HG02840 (cell line): Measurements from ENCODE around the gene VAMP2.

Source experiments
- ATAC-seq: cut with Tn5 transposase; IDR thresholded peaks from one replicate; pipeline ENCODE4 v1.9.1; 2021; ENCODE audit warnings: mild to moderate bottlenecking, moderate library complexity, moderate number of reproducible peaks; ENCODE audit not compliant: unreplicated experiment, low FRiP score

Gene VAMP2

GRCh38 chr17:8125154-8125946 is 37.4 kb downstream of the VAMP2 start:
- no peak for ATAC-seq

DNA sequence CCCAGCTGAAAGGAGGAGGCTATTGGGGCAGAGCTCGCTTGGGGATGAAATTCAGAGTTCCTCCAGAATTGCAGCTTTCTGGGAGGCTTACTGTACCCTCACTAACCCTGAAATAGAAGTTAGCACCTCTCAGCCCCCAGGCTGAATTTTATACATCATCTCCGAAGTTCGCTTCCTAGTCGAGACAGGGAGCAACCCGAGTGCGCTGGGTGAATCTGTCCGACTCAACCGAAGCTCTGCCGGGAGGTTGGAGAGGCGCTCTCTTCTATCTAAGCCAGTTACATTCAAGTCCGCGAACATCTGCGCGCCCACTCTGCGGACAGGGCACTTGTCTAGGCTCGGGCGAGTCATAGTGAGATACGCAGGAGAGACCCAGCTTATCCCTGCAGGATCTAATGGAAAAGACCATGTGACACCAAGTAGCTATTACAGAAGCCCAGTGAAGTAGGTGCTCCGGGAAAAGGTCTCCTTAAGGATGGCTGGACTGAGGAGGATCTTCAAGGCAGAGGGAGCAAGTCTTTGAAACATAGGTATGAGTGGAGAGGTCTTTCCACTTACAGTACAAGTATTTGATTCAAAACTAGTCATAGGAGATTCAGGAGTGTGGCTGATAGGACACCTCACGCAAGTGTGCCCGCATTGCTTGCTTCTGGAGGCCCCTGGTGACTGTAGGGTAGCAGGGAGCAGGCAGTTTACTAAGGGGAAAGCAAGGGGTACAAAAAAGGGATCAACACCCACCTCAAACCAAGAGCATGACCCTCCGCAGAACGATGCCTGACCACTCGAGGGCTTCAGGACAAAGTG is 38.2 kb downstream of the VAMP2 start:
- ATAC-seq = no peak

DNA sequence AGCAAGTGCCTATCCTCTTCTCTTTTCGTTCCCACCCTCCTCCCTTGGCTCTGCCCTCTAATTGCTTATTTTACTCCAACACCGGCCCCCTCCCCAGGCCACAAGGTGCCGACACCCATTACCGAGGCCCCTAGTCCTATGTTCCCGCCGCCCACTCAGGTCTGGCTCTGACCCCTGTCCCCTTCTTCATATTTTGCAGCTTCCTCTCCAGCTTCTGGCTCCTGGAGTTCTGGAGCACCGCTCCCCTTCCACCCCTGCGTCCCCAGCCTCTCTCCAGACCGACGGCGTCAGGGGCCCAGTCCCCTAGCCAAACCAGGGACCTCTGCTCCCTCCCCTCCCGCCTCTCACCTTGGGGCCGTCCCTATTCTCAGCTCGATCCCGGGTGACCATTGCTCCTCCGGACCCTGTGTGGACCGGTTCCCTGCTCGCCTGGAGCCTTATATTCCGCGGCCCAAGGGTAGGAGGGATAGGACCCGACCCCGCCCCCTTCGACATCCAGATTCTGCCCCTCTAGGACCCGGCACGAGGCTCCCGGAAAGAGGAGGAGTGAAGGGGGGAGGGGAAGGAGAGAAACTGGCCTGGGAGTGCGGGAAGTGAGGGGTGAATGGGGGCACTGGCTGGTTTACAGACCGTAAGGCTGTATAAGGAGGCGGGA is 38.9 kb downstream of the VAMP2 start, which contains the start of gene HES7:
Gene HES7, minus strand, starts transcription at position 412 of the 655 bp plus-strand sequence. Its CDS starts 22 bp downstream, at position 390.
- ATAC-seq = no peak

GRCh38 chr17:8122924-8123694 is 39.6 kb downstream of the VAMP2 start:
- ATAC-seq = no peak

DNA sequence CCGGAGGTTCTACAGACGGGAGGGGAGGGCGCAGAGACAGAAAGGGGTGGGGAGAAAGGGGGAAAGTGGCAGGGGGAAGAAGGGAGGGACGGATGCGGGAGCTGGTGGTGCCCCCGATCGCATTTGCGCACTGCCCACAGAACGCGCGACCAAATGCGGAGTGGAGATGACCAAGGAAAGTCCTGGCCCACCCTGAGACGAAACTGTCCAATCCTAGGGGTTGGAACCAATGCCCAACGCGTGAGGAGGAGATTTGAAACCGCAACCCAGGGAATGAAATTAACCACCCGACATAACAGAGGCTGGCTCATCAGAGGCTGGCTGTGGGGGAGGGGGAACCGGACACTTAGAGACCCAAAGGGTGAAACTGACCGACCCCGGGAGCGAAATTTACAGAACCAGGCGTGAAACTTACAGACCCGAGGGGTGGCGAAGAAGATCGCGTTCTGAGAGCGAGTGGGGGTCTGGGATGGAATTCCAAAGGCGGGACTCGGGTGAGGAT is 40.3 kb downstream of the VAMP2 start:
- no peak for ATAC-seq

- ATAC-seq = no peak
These were observed 40.9 kb downstream of the VAMP2 start for GRCh38 chr17:8121681-8122421.

DNA sequence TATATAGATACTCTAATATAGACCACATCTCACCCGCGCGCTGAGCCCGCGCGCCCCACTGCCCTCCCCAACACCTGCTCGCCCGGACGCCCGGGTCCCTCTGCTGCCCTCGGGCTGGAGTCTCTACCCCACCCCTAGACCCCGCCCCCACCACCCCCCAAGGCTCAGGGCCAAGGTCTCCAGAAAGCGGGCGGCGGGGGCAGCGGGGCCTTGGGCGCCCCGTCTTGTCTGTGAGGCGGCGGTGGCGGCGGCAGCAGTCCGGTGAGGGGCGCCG is 41.4 kb downstream of the VAMP2 start:
- ATAC-seq = no peak

DNA sequence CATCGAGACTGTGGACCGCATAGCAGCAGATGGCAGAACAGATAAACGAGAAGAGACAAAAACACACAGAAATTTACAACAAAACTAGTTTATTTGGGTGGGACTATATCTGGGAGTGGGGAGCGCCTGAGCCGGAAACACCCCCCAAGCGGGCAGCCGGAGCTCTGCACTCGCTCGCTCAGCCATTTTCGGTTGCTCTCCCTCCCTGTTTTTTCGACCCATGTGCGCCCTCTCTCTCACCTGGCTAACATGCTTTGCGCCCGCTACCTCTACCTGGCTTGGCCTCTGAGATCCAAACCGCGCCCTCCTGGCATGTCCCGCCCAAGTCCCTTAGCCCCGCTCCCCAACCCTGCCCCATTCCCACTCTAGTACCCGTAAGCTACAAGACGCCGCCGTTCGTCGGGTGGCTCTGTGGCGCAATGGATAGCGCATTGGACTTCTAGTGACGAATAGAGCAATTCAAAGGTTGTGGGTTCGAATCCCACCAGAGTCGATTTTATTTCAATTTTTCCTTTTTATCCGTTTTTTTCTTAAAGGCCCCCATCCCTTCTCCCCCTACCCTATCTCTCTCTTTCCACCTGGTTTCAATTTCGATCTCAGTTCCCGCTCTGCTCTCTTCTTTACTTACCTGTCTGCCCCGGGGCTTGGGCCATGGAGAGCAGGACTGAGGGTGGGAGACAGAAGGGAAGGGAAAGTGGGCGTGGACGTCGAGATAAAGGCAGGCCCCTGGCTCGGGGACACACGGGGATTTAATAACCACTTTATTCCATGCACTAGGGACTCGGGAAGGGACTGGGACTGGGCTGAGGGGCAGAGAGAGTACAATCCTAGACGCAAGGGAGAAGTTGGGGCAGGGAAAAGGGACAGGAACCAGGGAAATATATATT is 42.0 kb downstream of the VAMP2 start:
- ATAC-seq = no peak

- ATAC-seq = no peak
These were observed 42.9 kb downstream of the VAMP2 start for GRCh38 chr17:8119581-8120519.

GRCh38 chr17:8118769-8119580 is 43.8 kb downstream of the VAMP2 start:
- peak; percentile 32 for ATAC-seq

DNA sequence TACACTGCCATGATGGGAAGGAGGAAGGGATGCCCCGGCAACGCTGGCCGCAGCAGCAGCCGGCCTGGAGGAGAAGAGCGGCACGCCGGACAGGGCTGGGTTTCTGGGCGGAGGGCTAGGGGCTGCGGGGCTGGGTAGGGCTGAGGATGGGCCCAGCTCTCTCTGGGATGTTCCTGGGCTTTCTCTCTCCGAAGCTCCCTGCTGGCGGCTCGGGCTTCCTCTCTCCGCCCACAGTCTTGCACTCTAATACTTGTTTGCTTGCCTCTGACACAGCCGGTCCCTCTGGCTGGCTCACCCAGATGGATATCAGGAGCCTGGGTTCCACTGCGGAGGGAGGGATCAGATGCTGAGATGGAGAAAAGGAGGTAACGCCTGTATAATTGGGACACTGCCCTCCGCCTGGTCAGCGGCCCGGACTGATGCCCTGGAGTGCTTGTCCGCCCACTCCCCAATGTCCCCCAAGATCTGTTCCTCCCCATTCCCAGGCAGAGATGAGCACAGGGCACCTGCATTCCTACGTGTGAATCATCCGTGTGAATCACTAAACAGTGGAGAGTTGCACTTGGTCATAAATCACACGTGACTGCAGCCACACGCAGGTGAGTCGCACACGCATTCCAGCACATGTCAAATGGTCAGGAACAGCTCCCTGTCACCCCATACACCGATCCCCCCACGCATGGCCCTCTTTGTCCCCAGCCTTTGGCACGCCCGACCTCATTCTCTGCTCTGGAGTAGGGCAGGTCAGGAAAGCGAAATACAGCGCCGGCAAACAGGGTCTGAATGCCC is 44.6 kb downstream of the VAMP2 start, which contains the start of gene ALOXE3:
Gene ALOXE3, minus strand, starts transcription at position 535 of the 789 bp plus-strand sequence. Its CDS starts 524 bp downstream, at position 11.
- ATAC-seq = no peak

DNA sequence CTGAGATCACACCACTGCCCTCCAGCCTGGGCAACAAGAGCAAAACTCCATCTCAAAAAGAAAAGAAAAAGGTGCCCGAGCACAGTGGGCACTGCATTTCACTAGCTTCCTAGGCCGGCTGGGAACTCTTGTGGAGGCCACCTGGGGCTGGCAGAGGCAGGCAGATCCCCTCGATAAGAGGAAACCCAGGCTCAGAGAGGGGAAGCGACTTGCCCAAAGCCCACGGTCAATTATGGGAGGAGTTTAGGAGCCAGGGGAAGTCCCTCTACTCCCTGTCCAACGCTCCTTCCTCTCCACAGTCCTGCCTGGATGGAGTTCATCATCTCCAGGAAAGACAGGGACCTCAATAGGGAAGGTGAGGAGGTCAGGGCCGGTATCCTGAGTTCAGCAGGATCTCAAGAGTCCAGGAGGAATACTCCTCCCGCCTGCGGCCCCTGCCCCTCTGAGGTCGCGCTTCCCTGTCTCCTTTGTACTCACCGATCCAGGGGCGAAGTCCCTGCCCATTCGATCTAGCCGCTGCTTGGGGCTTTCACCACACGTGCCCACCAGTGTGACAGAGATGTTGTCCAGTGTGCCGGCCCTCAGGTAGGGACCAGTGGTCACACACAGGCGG is 45.3 kb downstream of the VAMP2 start:
- ATAC-seq = no peak

DNA sequence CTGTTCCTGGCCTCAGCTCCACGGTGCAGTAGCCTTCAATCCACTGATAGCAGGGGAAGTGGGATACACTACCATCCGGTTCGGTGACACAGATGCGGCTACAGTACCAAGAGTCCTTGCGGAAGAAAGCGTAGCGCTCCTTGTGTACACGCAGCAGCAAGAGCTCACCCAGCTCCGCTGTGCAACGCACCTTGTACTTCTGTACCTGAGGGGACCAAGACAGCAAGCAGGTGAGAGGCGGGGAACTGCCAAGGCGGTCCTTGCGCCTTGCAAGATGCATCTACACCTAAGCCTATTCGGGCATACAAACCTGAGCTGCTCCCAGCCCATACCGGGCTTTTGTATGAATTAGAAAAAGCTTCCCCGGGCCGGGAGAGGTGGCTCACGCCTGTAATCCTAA is 46.0 kb downstream of the VAMP2 start:
- ATAC-seq = no peak

- no peak for ATAC-seq
These were observed 51.8 kb downstream of the VAMP2 start for GRCh38 chr17:8110907-8111306.

DNA sequence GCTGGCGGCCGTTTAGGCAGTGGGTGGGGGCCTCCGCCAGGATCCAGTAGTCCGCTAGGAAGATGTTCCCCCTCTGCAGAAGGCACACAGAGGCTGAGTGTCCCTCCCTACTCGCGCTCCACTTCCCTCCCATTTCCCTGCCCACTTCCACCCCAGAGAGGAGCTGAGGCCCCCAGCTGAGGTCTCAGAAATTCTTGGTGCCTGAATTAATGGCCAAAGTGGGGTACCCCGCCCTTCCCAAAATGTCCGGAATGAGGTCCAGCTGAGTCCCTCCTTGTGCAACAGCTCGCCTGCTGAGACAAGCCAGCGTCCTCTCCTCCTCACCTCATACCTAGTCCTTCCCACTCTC is 52.3 kb downstream of the VAMP2 start:
- ATAC-seq = no peak
